Type B pancreatic cell (in vitro differentiated cells): Measurements from ENCODE around the gene HKDC1. TPM values are rescaled to one million over a fixed set of nuclear protein-coding genes. Genes with fewer than 3 reads are reported as not detected.

Experiments
- DNase-seq: peaks from one replicate; pipeline ENCODE4 v3.0.0; 2021; ENCODE audit warnings: mixed read lengths; ENCODE audit not compliant: unreplicated experiment; ENCODE audit errors: extremely low spot score
- H3K27ac Mint-ChIP-seq: 2 replicates; pipeline ENCODE4 v1.8.0; 2021; ENCODE audit warnings: mild to moderate bottlenecking, mixed read lengths
- H3K27me3 Mint-ChIP-seq: 2 replicates; pipeline ENCODE4 v1.8.0; 2021; ENCODE audit warnings: mixed read lengths
- H3K36me3 Mint-ChIP-seq: 2 replicates; pipeline ENCODE4 v1.8.0; 2021; ENCODE audit warnings: mixed read lengths
- H3K4me1 Mint-ChIP-seq: one replicate; pipeline ENCODE4 v1.8.0; 2021; ENCODE audit warnings: mixed read lengths; ENCODE audit not compliant: unreplicated experiment
- H3K4me3 Mint-ChIP-seq: 2 replicates; pipeline ENCODE4 v1.8.0; 2021; ENCODE audit warnings: mild to moderate bottlenecking, mixed read lengths
- H3K9me3 Mint-ChIP-seq: 2 replicates; pipeline ENCODE4 v1.8.0; 2021; ENCODE audit warnings: mixed read lengths
- total RNA-seq: library from RNA; stranded (reverse); gene quantifications from 2 replicates; pipeline ENCODE4 v1.2.1, GENCODE V29; 2021; ENCODE audit warnings: low replicate concordance
- TF ChIP-seq, protein P1 (sequence below): fragments of 200-600 bp; sonication (generic); conservative IDR thresholded peaks from 2 replicates; pipeline ENCODE4 v1.5.0; 2021; ENCODE audit warnings: antibody characterized with exemption, mild to moderate bottlenecking

The HKDC1 gene
- total RNA-seq, 1 donor from 2014 or later = 2.4 TPM

DNA sequence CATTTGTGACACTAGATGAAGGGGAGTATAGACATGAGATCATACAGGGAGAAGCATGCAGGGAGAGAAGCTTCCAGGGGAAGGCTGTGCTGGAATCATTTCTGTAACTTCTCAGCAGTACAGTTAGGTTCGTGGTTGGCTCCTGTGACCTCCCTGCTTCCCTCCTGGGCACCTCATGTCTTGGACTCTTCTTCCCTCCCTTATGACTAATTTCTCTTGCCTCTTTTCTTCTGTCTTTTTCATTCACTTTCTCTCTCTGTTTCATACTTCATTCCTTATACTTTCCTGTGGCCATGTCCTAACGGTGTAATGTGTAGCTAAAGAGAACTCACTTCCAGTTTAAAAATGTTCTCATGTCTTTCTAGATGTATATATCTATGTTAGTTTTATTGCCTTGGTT lies 19.1 kb upstream of the HKDC1 start:
- Mint-ChIP-seq H3K27me3 (no peaks in the 10 kb centered on the region), H3K4me1 (no peaks in the 10 kb centered on the region), H3K27ac (no peak overlapping the region), H3K36me3 (peaks cover 9% of the 10 kb centered on the region), H3K9me3 (no peaks in the 10 kb centered on the region), H3K4me3 (no peak overlapping the region)
- TF ChIP-seq, protein P1, sequence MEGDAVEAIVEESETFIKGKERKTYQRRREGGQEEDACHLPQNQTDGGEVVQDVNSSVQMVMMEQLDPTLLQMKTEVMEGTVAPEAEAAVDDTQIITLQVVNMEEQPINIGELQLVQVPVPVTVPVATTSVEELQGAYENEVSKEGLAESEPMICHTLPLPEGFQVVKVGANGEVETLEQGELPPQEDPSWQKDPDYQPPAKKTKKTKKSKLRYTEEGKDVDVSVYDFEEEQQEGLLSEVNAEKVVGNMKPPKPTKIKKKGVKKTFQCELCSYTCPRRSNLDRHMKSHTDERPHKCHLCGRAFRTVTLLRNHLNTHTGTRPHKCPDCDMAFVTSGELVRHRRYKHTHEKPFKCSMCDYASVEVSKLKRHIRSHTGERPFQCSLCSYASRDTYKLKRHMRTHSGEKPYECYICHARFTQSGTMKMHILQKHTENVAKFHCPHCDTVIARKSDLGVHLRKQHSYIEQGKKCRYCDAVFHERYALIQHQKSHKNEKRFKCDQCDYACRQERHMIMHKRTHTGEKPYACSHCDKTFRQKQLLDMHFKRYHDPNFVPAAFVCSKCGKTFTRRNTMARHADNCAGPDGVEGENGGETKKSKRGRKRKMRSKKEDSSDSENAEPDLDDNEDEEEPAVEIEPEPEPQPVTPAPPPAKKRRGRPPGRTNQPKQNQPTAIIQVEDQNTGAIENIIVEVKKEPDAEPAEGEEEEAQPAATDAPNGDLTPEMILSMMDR = no peak
- DNase-seq = no peak

DNA sequence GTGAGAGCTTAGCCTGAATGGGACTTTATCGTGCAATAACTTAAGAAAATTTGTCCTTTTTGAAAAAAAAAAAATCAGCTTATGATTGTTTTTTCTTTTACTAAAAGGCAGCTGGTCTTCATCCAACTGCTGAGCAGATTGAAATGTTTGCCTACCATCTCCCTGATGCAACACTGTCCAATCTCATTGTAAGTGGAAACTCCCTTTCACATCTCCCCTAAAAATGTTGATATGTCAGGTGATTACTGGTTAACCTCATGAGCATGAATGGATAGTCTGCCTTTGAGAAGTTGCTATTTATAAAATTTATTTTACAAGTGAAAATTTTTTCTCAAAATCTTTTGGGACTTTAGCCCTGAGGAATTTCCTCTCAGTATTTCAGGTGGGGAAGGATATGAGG lies 17.8 kb upstream of the HKDC1 start:
- Mint-ChIP-seq H3K4me1 (no peaks in the 10 kb centered on the region), H3K27ac (no peak overlapping the region), H3K36me3 (peaks cover 9% of the 10 kb centered on the region), H3K9me3 (no peaks in the 10 kb centered on the region), H3K27me3 (no peaks in the 10 kb centered on the region), H3K4me3 (no peak overlapping the region)
- DNase-seq = no peak
- TF ChIP-seq, protein P1 = no peak

- TF ChIP-seq, protein P1 = no peak
- H3K27ac Mint-ChIP-seq = no peak overlapping the region
- peaks cover 13% of the 10 kb centered on the region for H3K36me3 Mint-ChIP-seq
- H3K27me3 Mint-ChIP-seq = no peaks in the 10 kb centered on the region
- no peaks in the 10 kb centered on the region for H3K4me1 Mint-ChIP-seq
- no peaks in the 10 kb centered on the region for H3K9me3 Mint-ChIP-seq
- H3K4me3 Mint-ChIP-seq = no peak overlapping the region
- no peak for DNase-seq
Measured at GRCh38 chr10:69208761-69209160, 11.4 kb upstream of the HKDC1 start.

GRCh38 chr10:69209787-69210484 lies 10.2 kb upstream of the HKDC1 start:
- peaks cover 13% of the 10 kb centered on the region for H3K36me3 Mint-ChIP-seq

DNA sequence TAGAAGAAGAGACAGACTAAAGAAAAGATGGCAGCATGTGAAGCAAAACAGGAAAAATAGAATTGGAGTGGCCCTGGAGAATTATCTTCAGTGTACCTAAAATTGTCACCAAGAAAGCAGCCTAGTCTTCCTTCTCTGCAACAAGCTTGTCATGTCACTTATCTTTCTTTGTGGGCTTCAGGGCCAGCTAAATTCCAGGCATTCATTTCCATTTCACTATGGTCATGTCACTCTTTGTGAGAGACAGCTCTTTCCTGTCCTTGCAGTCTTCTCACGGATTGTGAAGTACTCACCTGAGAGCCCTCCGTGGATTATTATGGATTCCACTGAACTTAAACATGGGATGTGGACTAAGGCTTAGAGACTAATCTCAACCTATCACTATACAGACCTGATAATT lies 9.0 kb upstream of the HKDC1 start:
- Mint-ChIP-seq H3K4me1 (peaks cover 9% of the 10 kb centered on the region), H3K9me3 (no peaks in the 10 kb centered on the region), H3K27ac (no peak overlapping the region), H3K36me3 (peaks cover 13% of the 10 kb centered on the region), H3K4me3 (no peak overlapping the region), H3K27me3 (peaks cover 3% of the 10 kb centered on the region)
- DNase-seq = no peak
- TF ChIP-seq, protein P1 = no peak

More at GRCh38 chr10:69209787-69210484, 10.2 kb upstream of the HKDC1 start:
- no peaks in the 10 kb centered on the region for H3K9me3 Mint-ChIP-seq
- H3K4me1 Mint-ChIP-seq = no peaks in the 10 kb centered on the region
- H3K4me3 Mint-ChIP-seq = no peak overlapping the region
- no peaks in the 10 kb centered on the region for H3K27me3 Mint-ChIP-seq
- TF ChIP-seq, protein P1 = no peak
- DNase-seq = no peak
- H3K27ac Mint-ChIP-seq = no peak overlapping the region
